Suprapubic skin (tissue), 3 donors: ENCODE results near the gene NPAS3.

Experiments
- EP300 ChIP-seq: sonication (generic); formaldehyde crosslinking; IDR thresholded peaks from one replicate; pipeline ENCODE4 v1.6.1; 2017; ENCODE audit warnings: antibody characterized with exemption
- TF ChIP-seq, protein P1 (sequence below), 2 donors: fragments of 200-600 bp in 1 of 2; fragments of 450-650 bp in 1 of 2; sonication (generic) in 1 of 2; IDR thresholded peaks; one replicate each; pipeline ENCODE4 v1.5.1; 2016 to 2019; ENCODE audit warnings: antibody characterized with exemption in 2 of 2, mild to moderate bottlenecking in 1 of 2, moderate library complexity in 1 of 2

GRCh38 chr14:33714527-33715226, 776.0 kb downstream of the NPAS3 start:
- no peak for TF ChIP-seq EP300
- TF ChIP-seq, protein P1, sequence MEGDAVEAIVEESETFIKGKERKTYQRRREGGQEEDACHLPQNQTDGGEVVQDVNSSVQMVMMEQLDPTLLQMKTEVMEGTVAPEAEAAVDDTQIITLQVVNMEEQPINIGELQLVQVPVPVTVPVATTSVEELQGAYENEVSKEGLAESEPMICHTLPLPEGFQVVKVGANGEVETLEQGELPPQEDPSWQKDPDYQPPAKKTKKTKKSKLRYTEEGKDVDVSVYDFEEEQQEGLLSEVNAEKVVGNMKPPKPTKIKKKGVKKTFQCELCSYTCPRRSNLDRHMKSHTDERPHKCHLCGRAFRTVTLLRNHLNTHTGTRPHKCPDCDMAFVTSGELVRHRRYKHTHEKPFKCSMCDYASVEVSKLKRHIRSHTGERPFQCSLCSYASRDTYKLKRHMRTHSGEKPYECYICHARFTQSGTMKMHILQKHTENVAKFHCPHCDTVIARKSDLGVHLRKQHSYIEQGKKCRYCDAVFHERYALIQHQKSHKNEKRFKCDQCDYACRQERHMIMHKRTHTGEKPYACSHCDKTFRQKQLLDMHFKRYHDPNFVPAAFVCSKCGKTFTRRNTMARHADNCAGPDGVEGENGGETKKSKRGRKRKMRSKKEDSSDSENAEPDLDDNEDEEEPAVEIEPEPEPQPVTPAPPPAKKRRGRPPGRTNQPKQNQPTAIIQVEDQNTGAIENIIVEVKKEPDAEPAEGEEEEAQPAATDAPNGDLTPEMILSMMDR (IDR thresholded peaks at IDR 0.05) = no peak
